Measurements from ENCODE around the gene AKTIP. TPM values are rescaled to one million over a fixed set of nuclear protein-coding genes. Genes with fewer than 3 reads are reported as not detected.

AKTIP gene
- polyA plus RNA-seq, 1 donor from 2014 or later: 68.6 TPM

DNA sequence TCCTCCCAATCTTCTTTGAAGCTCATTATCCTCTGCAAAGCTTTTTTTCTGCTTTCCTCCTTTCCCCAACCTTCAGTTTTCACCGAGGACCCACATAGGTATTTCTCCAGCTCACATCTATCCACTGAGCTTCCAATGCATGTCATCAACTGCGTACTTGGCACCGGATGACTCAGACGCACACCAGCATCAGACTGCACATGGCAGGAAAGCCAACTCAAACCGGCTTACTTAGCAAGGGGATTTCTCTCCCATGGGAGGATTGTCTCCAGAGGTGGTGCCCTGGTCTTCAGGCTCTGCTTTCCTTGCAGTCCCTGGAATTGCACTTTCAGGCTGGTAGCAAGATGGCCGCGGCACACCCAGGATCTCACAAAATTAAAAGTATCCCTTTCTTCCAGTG, 1.7 kb upstream of the AKTIP start:
- Histone ChIP-seq H3K4me2 (ENCODE audit: low read length) (no peak overlapping the region), H3K4me3 (ENCODE audit: low read length) (no peak overlapping the region), H3K9me3 (ENCODE audit: low read length) (no peaks in the 10 kb centered on the region), H4K20me1 (ENCODE audit: insufficient read depth) (no peaks in the 10 kb centered on the region), H3K36me3 (ENCODE audit: insufficient read depth, low read length) (no peaks in the 10 kb centered on the region), H3K9ac (ENCODE audit: low read length) (no peak overlapping the region), H3K27me3 (ENCODE audit: insufficient read depth, low read depth, low read length) (no peaks in the 10 kb centered on the region), H3K79me2 (replicated peaks; ENCODE audit: insufficient read depth, low read length) (peaks cover 13% of the 10 kb centered on the region), H3K27ac (ENCODE audit: low read length) (no peak overlapping the region), H2AFZ (ENCODE audit: low read depth, low read length) (no peak overlapping the region), H3K9me2 (ENCODE audit: insufficient read depth, low read length) (no peaks in the 10 kb centered on the region), H3F3A (ENCODE audit: insufficient read depth, low read length, poor library complexity, severe bottlenecking) (no peaks in the 10 kb centered on the region)
- TF ChIP-seq SMC3 (conservative IDR thresholded peaks at IDR 0.05; ENCODE audit: poor library complexity) (no peak), MXI1 (conservative IDR thresholded peaks at IDR 0.05; ENCODE audit: poor library complexity, severe bottlenecking) (no peak), RAD21 (conservative IDR thresholded peaks at IDR 0.05) (no peak), POLR2AphosphoS5 (IDR thresholded peaks at IDR 0.05) (no peak), EP300 (conservative IDR thresholded peaks at IDR 0.05; ENCODE audit: poor library complexity, severe bottlenecking) (no peak), EZH2 (IDR thresholded peaks at IDR 0.05; ENCODE audit: borderline replicate concordance, insufficient read depth, low read length, poor library complexity, severe bottlenecking) (no peak), TAF1 (IDR thresholded peaks at IDR 0.05; ENCODE audit: low read depth) (no peak)
- TF ChIP-seq, protein P1, sequence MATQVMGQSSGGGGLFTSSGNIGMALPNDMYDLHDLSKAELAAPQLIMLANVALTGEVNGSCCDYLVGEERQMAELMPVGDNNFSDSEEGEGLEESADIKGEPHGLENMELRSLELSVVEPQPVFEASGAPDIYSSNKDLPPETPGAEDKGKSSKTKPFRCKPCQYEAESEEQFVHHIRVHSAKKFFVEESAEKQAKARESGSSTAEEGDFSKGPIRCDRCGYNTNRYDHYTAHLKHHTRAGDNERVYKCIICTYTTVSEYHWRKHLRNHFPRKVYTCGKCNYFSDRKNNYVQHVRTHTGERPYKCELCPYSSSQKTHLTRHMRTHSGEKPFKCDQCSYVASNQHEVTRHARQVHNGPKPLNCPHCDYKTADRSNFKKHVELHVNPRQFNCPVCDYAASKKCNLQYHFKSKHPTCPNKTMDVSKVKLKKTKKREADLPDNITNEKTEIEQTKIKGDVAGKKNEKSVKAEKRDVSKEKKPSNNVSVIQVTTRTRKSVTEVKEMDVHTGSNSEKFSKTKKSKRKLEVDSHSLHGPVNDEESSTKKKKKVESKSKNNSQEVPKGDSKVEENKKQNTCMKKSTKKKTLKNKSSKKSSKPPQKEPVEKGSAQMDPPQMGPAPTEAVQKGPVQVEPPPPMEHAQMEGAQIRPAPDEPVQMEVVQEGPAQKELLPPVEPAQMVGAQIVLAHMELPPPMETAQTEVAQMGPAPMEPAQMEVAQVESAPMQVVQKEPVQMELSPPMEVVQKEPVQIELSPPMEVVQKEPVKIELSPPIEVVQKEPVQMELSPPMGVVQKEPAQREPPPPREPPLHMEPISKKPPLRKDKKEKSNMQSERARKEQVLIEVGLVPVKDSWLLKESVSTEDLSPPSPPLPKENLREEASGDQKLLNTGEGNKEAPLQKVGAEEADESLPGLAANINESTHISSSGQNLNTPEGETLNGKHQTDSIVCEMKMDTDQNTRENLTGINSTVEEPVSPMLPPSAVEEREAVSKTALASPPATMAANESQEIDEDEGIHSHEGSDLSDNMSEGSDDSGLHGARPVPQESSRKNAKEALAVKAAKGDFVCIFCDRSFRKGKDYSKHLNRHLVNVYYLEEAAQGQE (IDR thresholded peaks at IDR 0.05; ENCODE audit: borderline replicate concordance): no peak

DNA sequence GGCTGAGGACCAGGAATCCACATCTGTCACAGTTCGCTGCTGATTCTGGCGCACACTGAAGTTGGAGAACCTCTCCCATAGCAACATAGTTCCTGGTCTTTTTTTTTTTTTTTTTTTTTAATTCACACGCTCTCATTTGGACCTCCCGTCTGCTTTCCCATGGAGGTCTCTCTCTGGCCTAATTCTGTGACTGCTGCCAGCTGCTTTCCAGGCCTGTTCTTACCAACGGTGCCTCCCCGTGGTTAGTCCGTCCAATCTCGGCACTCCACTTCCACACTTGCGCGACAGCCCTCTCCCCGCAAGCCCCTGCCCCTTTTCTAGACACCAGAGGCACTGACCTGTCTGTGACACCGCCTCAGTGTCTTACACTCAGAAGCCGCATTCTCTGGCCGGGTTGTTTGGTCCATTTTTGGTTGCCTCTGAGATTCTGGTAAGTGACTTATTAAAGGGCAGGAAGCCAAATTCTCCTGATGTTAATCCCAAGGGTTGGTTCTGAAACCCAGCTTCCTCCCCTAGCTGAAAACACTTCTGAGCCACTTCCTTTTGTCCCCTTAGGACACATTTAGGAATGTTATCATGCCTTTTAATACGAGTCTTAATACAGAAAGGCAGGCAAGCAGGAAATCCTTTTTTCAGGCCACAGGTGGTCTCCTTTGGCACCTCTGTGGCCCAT, 1.1 kb upstream of the AKTIP start:
- Histone ChIP-seq H3K9me2 (ENCODE audit: insufficient read depth, low read length) (no peaks in the 10 kb centered on the region), H3K9ac (ENCODE audit: low read length) (peak overlapping the region; percentile 94), H3K36me3 (ENCODE audit: insufficient read depth, low read length) (no peaks in the 10 kb centered on the region), H3K4me2 (ENCODE audit: low read length) (no peak overlapping the region), H3K79me2 (replicated peaks; ENCODE audit: insufficient read depth, low read length) (peaks cover 13% of the 10 kb centered on the region), H3F3A (ENCODE audit: insufficient read depth, low read length, poor library complexity, severe bottlenecking) (no peaks in the 10 kb centered on the region), H3K27ac (ENCODE audit: low read length) (peak overlapping the region; percentile 95), H3K27me3 (ENCODE audit: insufficient read depth, low read depth, low read length) (no peaks in the 10 kb centered on the region), H3K9me3 (ENCODE audit: low read length) (no peaks in the 10 kb centered on the region), H2AFZ (ENCODE audit: low read depth, low read length) (peak overlapping the region; percentile 96), H3K4me3 (ENCODE audit: low read length) (peak overlapping the region; percentile 95), H4K20me1 (ENCODE audit: insufficient read depth) (no peaks in the 10 kb centered on the region)
- TF ChIP-seq TAF1 (IDR thresholded peaks at IDR 0.05; ENCODE audit: low read depth) (no peak), MXI1 (conservative IDR thresholded peaks at IDR 0.05; ENCODE audit: poor library complexity, severe bottlenecking) (no peak), EP300 (conservative IDR thresholded peaks at IDR 0.05; ENCODE audit: poor library complexity, severe bottlenecking) (no peak), RAD21 (conservative IDR thresholded peaks at IDR 0.05) (no peak), POLR2AphosphoS5 (IDR thresholded peaks at IDR 0.05) (no peak), SMC3 (conservative IDR thresholded peaks at IDR 0.05; ENCODE audit: poor library complexity) (no peak), CTCF (IDR thresholded peaks at IDR 0.05; ENCODE audit: poor library complexity, severe bottlenecking) (no peak), EZH2 (IDR thresholded peaks at IDR 0.05; ENCODE audit: borderline replicate concordance, insufficient read depth, low read length, poor library complexity, severe bottlenecking) (no peak)
- TF ChIP-seq, protein P1 (IDR thresholded peaks at IDR 0.05; ENCODE audit: borderline replicate concordance): no peak

Data from neural cell (in vitro differentiated cells).